K562 (cell line): ENCODE results near the gene GTF3C1. TPM values are rescaled to one million over a fixed set of nuclear protein-coding genes. Genes with fewer than 3 reads are reported as not detected.

Experiments
- CAMTA2 ChIP-seq: fragments of 250-450 bp; sonication (Bioruptor Pico); conservative IDR thresholded peaks from 2 replicates; pipeline ENCODE4 v1.5.1; 2022
- CTBP1 ChIP-seq: fragments of 450-650 bp; IDR thresholded peaks from 2 replicates; pipeline ENCODE4 v1.6.1; 2016; ENCODE audit warnings: borderline replicate concordance
- CUX1 ChIP-seq: fragments of 200-800 bp; sonication (Bioruptor generic); IDR thresholded peaks from 2 replicates; pipeline ENCODE4 v1.6.1; 2016; ENCODE audit warnings: missing genetic modification characterization, missing compliant biosample characterization
- E2F5 ChIP-seq: sonication (generic); formaldehyde crosslinking; IDR thresholded peaks from 2 replicates; pipeline ENCODE4 v1.8.0; 2022; ENCODE audit warnings: mild to moderate bottlenecking, missing genetic modification reagents
- GTF3C2 ChIP-seq: IDR thresholded peaks from 3 replicates; pipeline ENCODE4 v1.6.1; 2011; ENCODE audit warnings: borderline replicate concordance, mild to moderate bottlenecking, moderate library complexity; ENCODE audit not compliant: insufficient read length; ENCODE audit errors: extremely low read depth
- IRF1 ChIP-seq: sonication (generic); formaldehyde crosslinking; IDR thresholded peaks from 2 replicates; pipeline ENCODE4 v1.8.0; 2022; ENCODE audit warnings: missing genetic modification reagents, mild to moderate bottlenecking, borderline replicate concordance
- MED1 ChIP-seq: sonication (generic); formaldehyde crosslinking; IDR thresholded peaks from 2 replicates; pipeline ENCODE4 v1.8.1; 2023; ENCODE audit warnings: missing genetic modification reagents, borderline replicate concordance
- MTA1 ChIP-seq: fragments of 450-650 bp; IDR thresholded peaks from 2 replicates; pipeline ENCODE4 v1.6.1; 2017; ENCODE audit warnings: borderline replicate concordance
- NCOR1 ChIP-seq: fragments of 450-650 bp; IDR thresholded peaks from 2 replicates; pipeline ENCODE4 v1.6.1; 2016; ENCODE audit warnings: mild to moderate bottlenecking, moderate library complexity
- NEUROD1 ChIP-seq: fragments of 150-350 bp; IDR thresholded peaks from 2 replicates; pipeline ENCODE4 v1.6.1; 2014; ENCODE audit warnings: borderline replicate concordance, low read length, low read depth; ENCODE audit not compliant: partially characterized antibody
- POLR2AphosphoS2 ChIP-seq: IDR thresholded peaks from 2 replicates; pipeline ENCODE4 v1.6.1; 2012; ENCODE audit warnings: low read length, improper control_type of control experiment
- RCOR1 ChIP-seq, 2 experiments: IDR thresholded peaks; 2 replicates each; pipeline ENCODE4 v1.6.1; 2012; ENCODE audit warnings: low read depth in 2 of 2, low read length in 2 of 2, borderline replicate concordance in 1 of 2, improper control_type of control experiment in 1 of 2
- SMARCA5 ChIP-seq: fragments of 450-650 bp; IDR thresholded peaks from 2 replicates; pipeline ENCODE4 v1.6.1; 2016
- TAF1 ChIP-seq: IDR thresholded peaks from 2 replicates; pipeline ENCODE4 v1.6.1; 2011; ENCODE audit warnings: mild to moderate bottlenecking, low read length, moderate library complexity; ENCODE audit not compliant: insufficient read depth, control insufficient read depth, severe bottlenecking; ENCODE audit errors: extremely low read depth
- TAL1 ChIP-seq: fragments of 450-650 bp; IDR thresholded peaks from 2 replicates; pipeline ENCODE4 v1.6.1; 2016; ENCODE audit warnings: mild to moderate bottlenecking
- TCF3 ChIP-seq: sonication (generic); formaldehyde crosslinking; IDR thresholded peaks from 2 replicates; pipeline ENCODE4 v1.4.0; 2020; ENCODE audit warnings: mild to moderate bottlenecking, missing genetic modification reagents
- TGIF2 ChIP-seq: sonication (generic); formaldehyde crosslinking; IDR thresholded peaks from 2 replicates; pipeline ENCODE4 v1.8.1; 2022; ENCODE audit warnings: mild to moderate bottlenecking, missing genetic modification reagents, moderate library complexity
- ZC3H4 ChIP-seq: sonication (generic); formaldehyde crosslinking; IDR thresholded peaks from 2 replicates; pipeline ENCODE4 v1.9.0; 2021; ENCODE audit warnings: missing genetic modification reagents, borderline replicate concordance
- ZNF41 ChIP-seq: fragments of 250-450 bp; sonication (Bioruptor Pico); conservative IDR thresholded peaks from 2 replicates; pipeline ENCODE4 v1.4.0; 2020; ENCODE audit warnings: mild to moderate bottlenecking
- ZNF830 ChIP-seq: fragments of 250-450 bp; sonication (Bioruptor Pico); IDR thresholded peaks from 2 replicates; pipeline ENCODE4 v1.5.0; 2021; ENCODE audit warnings: mild to moderate bottlenecking
- polyA plus RNA-seq, 8 experiments: library from polyadenylated mRNA; depleted of rRNA in 4 of 8; stranded (reverse) in 5 of 8; unstranded in 3 of 8; fragments of >200 nt; fragmentation: Nextera tagmentation in 2 of 8; fragmentation: Illumina TruSeq in 1 of 8; extraction: Ambion mirVana in 2 of 8; extraction: Trizol in 1 of 8; gene quantifications; 2 replicates each; pipeline versions ENCODE4 v1.2.1 to v1.2.3, GENCODE V29; 2011 to 2014; ENCODE audit warnings: inconsistent platforms in 1 of 8, missing spikeins in 1 of 8
- total RNA-seq, 7 experiments: library from RNA; depleted of rRNA in 6 of 7; stranded (reverse); fragments of >200 nt in 6 of 7; fragmentation: Illumina TruSeq in 2 of 7; extraction: Trizol in 2 of 7; gene quantifications; 2 replicates each; pipeline versions ENCODE4 v1.2.1 to v1.2.3, GENCODE V29; 2011 to 2021; ENCODE audit warnings: low replicate concordance in 1 of 7

Gene GTF3C1
- total and polyA plus RNA-seq, 9 of the 15 experiments (the other 6 are each of a cell fraction or from before 2014, with no cell fraction given) = 0.72 to 63.6 (median 30.9) TPM

- TF ChIP-seq CUX1 (no peak), ZNF830 (CRISPR knock-in tag) (no peak), NCOR1 (peak; percentile 87), GTF3C2 (peak; percentile 57), E2F5 (CRISPR knock-in tag) (no peak), CAMTA2 (CRISPR knock-in tag) (no peak), RCOR1 (IDR thresholded peaks at IDR 0.05; ENCODE audit: borderline replicate concordance in 1 of 2, low read depth in 2 of 2, low read length in 2 of 2) (peak; percentile 70 to 93; a peak in 3 of 4 replicates), TAF1 (no peak), SMARCA5 (peak; percentile 85), MED1 (no peak), TCF3 (peak; percentile 91), TGIF2 (CRISPR knock-in tag) (no peak), ZNF41 (CRISPR knock-in tag) (no peak), TAL1 (peak; percentile 93), IRF1 (CRISPR knock-in tag) (no peak), POLR2AphosphoS2 (no peak), MTA1 (no peak), NEUROD1 (peak; percentile 61), CTBP1 (peak; percentile 91), ZC3H4 (CRISPR knock-in tag) (no peak)
Observed at GRCh38 chr16:27430923-27431484, 118.7 kb downstream of the GTF3C1 start (continued).
